Endodermal cell (in vitro differentiated cells): Measurements from ENCODE around the gene CLEC16A. TPM values are rescaled to one million over a fixed set of nuclear protein-coding genes. Genes with fewer than 3 reads are reported as not detected.

Experiments used
- DNase-seq: peaks from one replicate; pipeline ENCODE4 v3.0.0-alpha.2; 2017
- H3K27ac ChIP-seq: 2 replicates; pipeline ENCODE4 v1.5.1; 2013; ENCODE audit warnings: mild to moderate bottlenecking, low read depth, low read length, moderate library complexity
- H3K27me3 ChIP-seq: 2 replicates; pipeline ENCODE4 v1.6.1; 2013; ENCODE audit warnings: mild to moderate bottlenecking, low read length, moderate library complexity; ENCODE audit not compliant: insufficient read depth, control insufficient read depth, poor library complexity, severe bottlenecking
- H3K36me3 ChIP-seq: 2 replicates; pipeline ENCODE4 v1.7.0; 2013; ENCODE audit warnings: mild to moderate bottlenecking, low read length, moderate library complexity; ENCODE audit not compliant: control insufficient read depth, insufficient read depth
- H3K4me1 ChIP-seq: one replicate; pipeline ENCODE4 v1.7.0; 2013; ENCODE audit warnings: low read length; ENCODE audit not compliant: control insufficient read depth, insufficient read depth
- H3K4me3 ChIP-seq: 2 replicates; pipeline ENCODE4 v1.5.1; 2013; ENCODE audit warnings: mild to moderate bottlenecking, low read length, moderate library complexity
- H3K9ac ChIP-seq: 2 replicates; pipeline ENCODE4 v1.6.1; 2013; ENCODE audit warnings: mild to moderate bottlenecking, low read length, moderate library complexity; ENCODE audit not compliant: poor library complexity, severe bottlenecking; ENCODE audit errors: extremely low read depth
- H3K9me3 ChIP-seq: 2 replicates; pipeline ENCODE4 v1.6.1; 2013; ENCODE audit warnings: mild to moderate bottlenecking, low read length, moderate library complexity; ENCODE audit not compliant: control insufficient read depth
- H3K27ac Mint-ChIP-seq: 2 replicates; pipeline ENCODE4 v1.8.0; 2020; ENCODE audit warnings: mixed read lengths
- H3K27me3 Mint-ChIP-seq: 2 replicates; pipeline ENCODE4 v1.8.0; 2021; ENCODE audit warnings: mild to moderate bottlenecking, mixed read lengths; ENCODE audit not compliant: insufficient read depth
- H3K36me3 Mint-ChIP-seq: 2 replicates; pipeline ENCODE4 v1.8.0; 2020; ENCODE audit warnings: low read depth, mixed read lengths
- H3K4me1 Mint-ChIP-seq: 2 replicates; pipeline ENCODE4 v1.8.0; 2020; ENCODE audit warnings: mixed read lengths
- H3K4me3 Mint-ChIP-seq: 2 replicates; pipeline ENCODE4 v1.8.0; 2020; ENCODE audit warnings: mild to moderate bottlenecking, moderate library complexity, mixed read lengths
- H3K9me3 Mint-ChIP-seq: 2 replicates; pipeline ENCODE4 v1.8.0; 2020; ENCODE audit warnings: mild to moderate bottlenecking, mixed read lengths
- WGBS, 2 experiments: methylation state at CpG; one replicate each; pipeline versions ENCODE4 v1.1.5 to v1.1.7; 2013; ENCODE audit warnings: missing lambda C conversion rate in 2 of 2, mixed read lengths in 1 of 2; ENCODE audit not compliant: insufficient coverage in 1 of 2, insufficient read length in 1 of 2; 5-methylcytosine and 5-hydroxymethylcytosine counted together
- total RNA-seq, 2 donors: library from RNA; stranded (reverse); fragmentation: NEBNext Ultra II Directional in 1 of 2; extraction: Animal tissue kit (Norgen Biotek cat#: 25700) in 1 of 2; gene quantifications; 2 replicates in 1 of 2; 3 replicates in 1 of 2; pipeline ENCODE4 v1.2.1, GENCODE V29; 2021
- TF ChIP-seq, protein P1 (sequence below): fragments of 200-600 bp; sonication (generic); conservative IDR thresholded peaks from 2 replicates; pipeline ENCODE4 v1.5.0; 2021; ENCODE audit warnings: antibody characterized with exemption, mild to moderate bottlenecking

Gene CLEC16A
- total RNA-seq, 2 donors from 2014 or later = 19.5 to 28.3 TPM

DNA sequence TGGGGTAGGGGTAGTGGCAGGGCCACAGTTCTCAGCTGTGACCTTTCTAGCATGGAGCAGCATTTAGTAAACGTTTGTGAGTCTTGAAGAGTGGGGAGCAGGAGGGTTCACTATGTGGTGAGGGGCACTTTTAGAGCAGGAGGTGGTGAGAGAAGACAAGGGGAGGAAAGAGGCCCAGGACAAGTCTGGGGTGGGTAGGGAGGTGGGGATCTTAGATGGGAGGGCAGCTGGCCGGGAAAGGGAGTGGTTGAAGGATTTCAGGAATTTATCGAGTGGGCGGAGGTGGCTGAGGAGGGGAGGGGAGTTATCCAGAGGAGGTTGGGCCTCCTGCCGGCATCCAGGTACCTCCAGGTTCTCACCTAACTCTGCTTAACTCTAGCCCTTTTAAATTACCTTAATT is 1.9 kb downstream of the CLEC16A start:
- Histone ChIP-seq H3K9ac (peak overlapping the region; percentile 19), H3K4me3 (peak overlapping the region; percentile 89), H3K36me3 (no peaks in the 10 kb centered on the region), H3K9me3 (no peaks in the 10 kb centered on the region), H3K27ac (no peak overlapping the region), H3K4me1 (peaks cover 36% of the 10 kb centered on the region), H3K27me3 (no peaks in the 10 kb centered on the region)
- peaks cover 60% of the 10 kb centered on the region for H3K4me1 Mint-ChIP-seq
- peak overlapping the region; percentile 96 for H3K27ac Mint-ChIP-seq
- no peaks in the 10 kb centered on the region for H3K9me3 Mint-ChIP-seq
- no peaks in the 10 kb centered on the region for H3K36me3 Mint-ChIP-seq
- WGBS, 2 experiments = 1 to 8% methylated on average over 2 to 5 of the region's 5 CpGs
- peak overlapping the region; percentile 80 for H3K4me3 Mint-ChIP-seq
- peak; percentile 91 for DNase-seq
- TF ChIP-seq, protein P1, sequence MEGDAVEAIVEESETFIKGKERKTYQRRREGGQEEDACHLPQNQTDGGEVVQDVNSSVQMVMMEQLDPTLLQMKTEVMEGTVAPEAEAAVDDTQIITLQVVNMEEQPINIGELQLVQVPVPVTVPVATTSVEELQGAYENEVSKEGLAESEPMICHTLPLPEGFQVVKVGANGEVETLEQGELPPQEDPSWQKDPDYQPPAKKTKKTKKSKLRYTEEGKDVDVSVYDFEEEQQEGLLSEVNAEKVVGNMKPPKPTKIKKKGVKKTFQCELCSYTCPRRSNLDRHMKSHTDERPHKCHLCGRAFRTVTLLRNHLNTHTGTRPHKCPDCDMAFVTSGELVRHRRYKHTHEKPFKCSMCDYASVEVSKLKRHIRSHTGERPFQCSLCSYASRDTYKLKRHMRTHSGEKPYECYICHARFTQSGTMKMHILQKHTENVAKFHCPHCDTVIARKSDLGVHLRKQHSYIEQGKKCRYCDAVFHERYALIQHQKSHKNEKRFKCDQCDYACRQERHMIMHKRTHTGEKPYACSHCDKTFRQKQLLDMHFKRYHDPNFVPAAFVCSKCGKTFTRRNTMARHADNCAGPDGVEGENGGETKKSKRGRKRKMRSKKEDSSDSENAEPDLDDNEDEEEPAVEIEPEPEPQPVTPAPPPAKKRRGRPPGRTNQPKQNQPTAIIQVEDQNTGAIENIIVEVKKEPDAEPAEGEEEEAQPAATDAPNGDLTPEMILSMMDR = no peak
- H3K27me3 Mint-ChIP-seq = no peaks in the 10 kb centered on the region

DNA sequence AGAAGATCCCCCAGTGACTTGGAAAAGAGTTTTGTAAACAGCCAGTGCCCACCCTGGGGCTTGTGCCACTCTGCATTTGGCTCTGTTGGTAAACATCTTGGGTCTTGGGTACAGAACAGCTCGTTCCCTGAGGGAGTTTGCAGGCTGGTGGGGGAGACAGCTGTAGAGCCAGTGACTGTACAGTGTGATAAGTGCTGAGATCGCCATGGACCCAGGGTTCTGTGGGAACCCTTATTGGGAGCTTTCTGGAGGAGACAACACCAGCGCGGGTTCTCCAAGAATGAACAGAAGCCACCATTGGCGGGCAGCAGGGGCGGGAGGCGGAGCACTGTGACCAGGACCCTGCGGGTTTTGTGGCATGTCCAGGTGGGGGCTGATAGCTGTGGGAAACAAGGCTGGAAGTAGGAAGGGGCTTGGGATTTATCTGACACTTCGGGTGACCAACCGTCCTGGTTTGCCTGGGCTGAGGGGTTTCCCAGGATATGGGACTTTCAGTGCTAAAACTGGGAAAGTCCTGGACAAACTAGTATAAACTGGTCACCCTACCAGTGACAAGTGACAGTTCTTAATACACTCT is 2.9 kb downstream of the CLEC16A start:
- TF ChIP-seq, protein P1 = no peak
- Histone ChIP-seq H3K4me1 (peaks cover 41% of the 10 kb centered on the region), H3K9me3 (no peaks in the 10 kb centered on the region), H3K4me3 (peak overlapping the region; percentile 50), H3K27ac (no peak overlapping the region), H3K27me3 (no peaks in the 10 kb centered on the region), H3K9ac (no peak overlapping the region), H3K36me3 (no peaks in the 10 kb centered on the region)
- peak; percentile 60 for DNase-seq
- Mint-ChIP-seq H3K4me3 (peak overlapping the region; percentile 80), H3K4me1 (peaks cover 67% of the 10 kb centered on the region), H3K27ac (peak overlapping the region; percentile 62), H3K27me3 (no peaks in the 10 kb centered on the region), H3K36me3 (no peaks in the 10 kb centered on the region), H3K9me3 (no peaks in the 10 kb centered on the region)
- 84 to 93% methylated on average over 7 to 10 of the region's 10 CpGs for WGBS, 2 experiments

DNA sequence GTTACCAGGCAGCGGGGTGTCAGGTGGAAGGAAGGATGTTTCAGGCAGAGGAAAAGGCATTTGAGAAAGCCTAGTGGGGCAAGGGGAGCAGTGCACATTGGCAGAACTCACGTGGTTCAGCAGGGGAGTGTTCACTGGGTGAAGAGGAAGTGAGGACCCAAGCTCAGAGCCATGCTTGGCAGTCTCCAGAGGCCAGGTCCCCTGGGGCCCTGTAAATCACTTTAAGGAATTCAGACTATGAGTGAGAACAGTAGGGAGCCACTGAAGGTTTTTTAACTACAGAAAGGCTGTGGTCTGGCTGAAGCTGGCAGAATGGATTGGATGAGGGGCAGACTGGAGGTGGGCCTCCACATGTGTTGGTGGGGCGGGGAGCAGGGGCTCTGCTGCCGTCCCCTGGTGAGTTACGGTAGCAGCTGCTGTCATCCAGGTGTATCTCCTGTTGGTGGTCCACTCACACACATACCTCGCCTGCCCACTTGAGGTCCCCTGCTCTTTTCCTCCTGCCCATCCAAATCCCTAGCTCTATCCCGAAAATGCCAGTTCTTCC is 5.1 kb downstream of the CLEC16A start:
- no peak overlapping the region for H3K4me3 ChIP-seq
- H3K9me3 ChIP-seq = no peaks in the 10 kb centered on the region
- no peak overlapping the region for H3K9ac ChIP-seq
- no peaks in the 10 kb centered on the region for H3K36me3 ChIP-seq
- TF ChIP-seq, protein P1 = peak; percentile 64
- WGBS, 2 experiments = 45 to 53% methylated on average over 5 to 7 of the region's 7 CpGs
- DNase-seq = peak; percentile 94
- H3K27ac Mint-ChIP-seq = peak overlapping the region; percentile 86
- H3K36me3 Mint-ChIP-seq = no peaks in the 10 kb centered on the region
- peaks cover 46% of the 10 kb centered on the region for H3K4me1 ChIP-seq
- H3K9me3 Mint-ChIP-seq = no peaks in the 10 kb centered on the region
- no peaks in the 10 kb centered on the region for H3K27me3 ChIP-seq
- H3K27me3 Mint-ChIP-seq = no peaks in the 10 kb centered on the region
- peaks cover 77% of the 10 kb centered on the region for H3K4me1 Mint-ChIP-seq
- peak overlapping the region; percentile 4 for H3K4me3 Mint-ChIP-seq
- no peak overlapping the region for H3K27ac ChIP-seq
